ENCODE results near the gene RSAD2. TPM values are rescaled to one million over a fixed set of nuclear protein-coding genes. Genes with fewer than 3 reads are reported as not detected.

RSAD2 gene
- total RNA-seq, 1 donor from 2014 or later, result 0.67 TPM

GRCh38 chr2:6939071-6939470, 61.5 kb downstream of the RSAD2 start:
- ChIA-PET POLR2A (interaction anchor here (0.7 kb wide), 1 partner anchor 20 kb away, joined by 3 read pairs; no protein-coding TSS in a partner anchor), CTCF (no interaction called here)
- no peak for TF ChIP-seq CTCF (IDR thresholded peaks at IDR 0.05)
- no peak overlapping the region for H3K27ac Mint-ChIP-seq
- peaks cover 10% of the 10 kb centered on the region for H3K4me1 Mint-ChIP-seq
- H3K36me3 Mint-ChIP-seq (ENCODE audit: low read depth), result no peaks in the 10 kb centered on the region
- ATAC-seq (ENCODE audit: low read depth), result no peak
- peaks cover 2% of the 10 kb centered on the region for H3K27me3 Mint-ChIP-seq
- no peaks in the 10 kb centered on the region for H3K9me3 Mint-ChIP-seq
- no peak overlapping the region for H3K4me3 Mint-ChIP-seq
- DNase-seq, result no peak
- intact Hi-C loops (cut with micrococcal nuclease), result no loop called here

GRCh38 chr2:6940820-6941219, 63.2 kb downstream of the RSAD2 start:
- H3K4me3 Mint-ChIP-seq, result no peak overlapping the region
- TF ChIP-seq CTCF (IDR thresholded peaks at IDR 0.05), result no peak
- peaks cover 12% of the 10 kb centered on the region for H3K4me1 Mint-ChIP-seq
- no peaks in the 10 kb centered on the region for H3K9me3 Mint-ChIP-seq
- ATAC-seq (ENCODE audit: low read depth) (no peak), DNase-seq (no peak)
- H3K27ac Mint-ChIP-seq, result no peak overlapping the region
- H3K36me3 Mint-ChIP-seq (ENCODE audit: low read depth), result no peaks in the 10 kb centered on the region
- ChIA-PET POLR2A (no interaction called here), CTCF (no interaction called here)
- intact Hi-C loops (cut with micrococcal nuclease), result no loop called here
- peaks cover 2% of the 10 kb centered on the region for H3K27me3 Mint-ChIP-seq

GRCh38 chr2:6941299-6942046, 63.9 kb downstream of the RSAD2 start:
- TF ChIP-seq CTCF (IDR thresholded peaks at IDR 0.05), result no peak
- ChIA-PET CTCF (no interaction called here), POLR2A (no interaction called here)
- Mint-ChIP-seq H3K4me1 (peaks cover 12% of the 10 kb centered on the region), H3K27ac (no peak overlapping the region), H3K27me3 (peaks cover 2% of the 10 kb centered on the region), H3K9me3 (no peaks in the 10 kb centered on the region), H3K4me3 (no peak overlapping the region), H3K36me3 (ENCODE audit: low read depth) (no peaks in the 10 kb centered on the region)
- ATAC-seq (ENCODE audit: low read depth) (no peak), DNase-seq (no peak)
- intact Hi-C loops (cut with micrococcal nuclease), result no loop called here

- Mint-ChIP-seq H3K27ac (no peak overlapping the region), H3K4me1 (peaks cover 12% of the 10 kb centered on the region), H3K9me3 (no peaks in the 10 kb centered on the region), H3K36me3 (ENCODE audit: low read depth) (no peaks in the 10 kb centered on the region), H3K27me3 (peaks cover 2% of the 10 kb centered on the region), H3K4me3 (no peak overlapping the region)
- TF ChIP-seq CTCF (IDR thresholded peaks at IDR 0.05), result no peak
- DNase-seq (no peak), ATAC-seq (ENCODE audit: low read depth) (no peak)
- ChIA-PET CTCF (no interaction called here), POLR2A (no interaction called here)
- intact Hi-C loops (cut with micrococcal nuclease), result no loop called here
Observed at GRCh38 chr2:6942848-6943247, 65.3 kb downstream of the RSAD2 start.

- no peak for ATAC-seq (ENCODE audit: low read depth)
- ChIA-PET POLR2A (no interaction called here), CTCF (interaction anchor here (0.6 kb wide), 1 partner anchor 814 kb away, joined by 3 read pairs; no protein-coding TSS in a partner anchor)
- no peak overlapping the region for H3K4me3 Mint-ChIP-seq
- peaks cover 12% of the 10 kb centered on the region for H3K4me1 Mint-ChIP-seq
- no peaks in the 10 kb centered on the region for H3K36me3 Mint-ChIP-seq (ENCODE audit: low read depth)
- no peak for TF ChIP-seq CTCF (IDR thresholded peaks at IDR 0.05)
- intact Hi-C loops (cut with micrococcal nuclease), result no loop called here
- H3K27me3 Mint-ChIP-seq, result peaks cover 2% of the 10 kb centered on the region
- no peaks in the 10 kb centered on the region for H3K9me3 Mint-ChIP-seq
- DNase-seq, result no peak
- no peak overlapping the region for H3K27ac Mint-ChIP-seq
Observed at GRCh38 chr2:6943523-6943922, 65.9 kb downstream of the RSAD2 start.

Data from activated B cell treated with CpG ODN at 0.5 μM for 24 hours (primary cell).